HepG2 (cell line): ENCODE measurements around the gene RPS6KA2. TPM values are rescaled to one million over a fixed set of nuclear protein-coding genes. Genes with fewer than 3 reads are reported as not detected.

Experiments
- ATAC-seq: fragments of 200-7000 bp; cut with Tn5 transposase; 3 replicates; pipeline ENCODE4 v1.9.1; 2020; ENCODE audit warnings: mild to moderate bottlenecking, moderate library complexity
- BruUV-seq: library from RNA; stranded (reverse); fragments of 400-500 nt; replicated peaks from 2 replicates; lab custom pipeline; 2021; lab: Mats Ljungman, UMichigan
- CTCF ChIA-PET: fragments of 300-600 bp; formaldehyde crosslinking; extraction: SDS; loops from one replicate; lab custom pipeline; 2021; ENCODE audit warnings: low total read pairs, inconsistent platforms, low intra/inter-chr PET ratio; lab: Yijun Ruan, JAX
- POLR2A ChIA-PET: fragments of 350-600 bp; sonication (Branson Sonifier 250); formaldehyde crosslinking; loops from one replicate; lab custom pipeline; 2020; ENCODE audit warnings: antibody characterized with exemption, inconsistent platforms; lab: Yijun Ruan, JAX
- DNase-seq: peaks from one replicate; pipeline ENCODE4 v3.0.0-alpha.2; 2015; ENCODE audit warnings: low spot score
- FAIRE-seq: peaks from 3 replicates; lab custom pipeline; 2011; peaks lifted over from hg19 to GRCh38; lab: Jason Lieb, UNC
- H2AFZ ChIP-seq: one replicate; pipeline ENCODE4 v1.6.1; 2011; ENCODE audit warnings: low read length, inconsistent platforms
- H3K27ac ChIP-seq: fragments of 300-600 bp; 3 replicates; pipeline ENCODE4 v1.8.0; 2011; ENCODE audit warnings: mixed run types, mild to moderate bottlenecking, mixed read lengths, low read length, inconsistent platforms; ENCODE audit not compliant: insufficient read depth; ENCODE audit errors: extremely low read length
- H3K27me3 ChIP-seq, 2 experiments: fragments of 200-600 bp in 1 of 2; 2 replicates in 1 of 2; 3 replicates in 1 of 2; pipeline versions ENCODE4 v1.6.0 to v1.8.0; 2011; ENCODE audit warnings: low read length in 2 of 2, mild to moderate bottlenecking in 2 of 2, moderate library complexity in 2 of 2, inconsistent platforms in 1 of 2; ENCODE audit not compliant: insufficient read depth in 2 of 2, control insufficient read depth in 1 of 2
- H3K36me3 ChIP-seq, 2 experiments: fragments of 200-600 bp in 1 of 2; replicated peaks in 1 of 2; 2 replicates in 1 of 2; 3 replicates in 1 of 2; pipeline versions ENCODE4 v1.5.1 to v1.8.0; 2011; ENCODE audit warnings: low read length in 2 of 2, inconsistent platforms in 1 of 2; ENCODE audit not compliant: insufficient read depth in 2 of 2, control insufficient read depth in 1 of 2
- H3K4me1 ChIP-seq: 2 replicates; pipeline ENCODE4 v1.5.1; 2012; ENCODE audit warnings: low read length, inconsistent platforms; ENCODE audit not compliant: insufficient read depth
- H3K4me2 ChIP-seq: 2 replicates; pipeline ENCODE4 v1.6.0; 2011; ENCODE audit warnings: low read depth, low read length, inconsistent platforms
- H3K4me3 ChIP-seq, 3 experiments: fragments of 200-600 bp in 1 of 3; sonication (generic), shearing (Covaris generic) in 1 of 3; replicated peaks in 1 of 3; 2 replicates each; pipeline ENCODE4 v1.5.1; 2011 to 2016; ENCODE audit warnings: low read length in 3 of 3, inconsistent platforms in 2 of 3, low read depth in 2 of 3, mild to moderate bottlenecking in 2 of 3, control low read depth in 1 of 3, mixed read lengths in 1 of 3; ENCODE audit not compliant: insufficient read depth in 1 of 3
- H3K79me2 ChIP-seq: one replicate; pipeline ENCODE4 v1.6.1; 2011; ENCODE audit warnings: low read length, inconsistent platforms; ENCODE audit not compliant: insufficient read depth
- H3K9ac ChIP-seq: 2 replicates; pipeline ENCODE4 v1.6.0; 2011; ENCODE audit warnings: mild to moderate bottlenecking, low read depth, low read length, inconsistent platforms; ENCODE audit not compliant: insufficient read depth
- H3K9me3 ChIP-seq: 2 replicates; pipeline ENCODE4 v1.5.1; 2012; ENCODE audit warnings: mild to moderate bottlenecking, low read length
- H4K20me1 ChIP-seq: 2 replicates; pipeline ENCODE4 v1.6.0; 2011; ENCODE audit warnings: inconsistent platforms, mild to moderate bottlenecking, low read length, moderate library complexity; ENCODE audit not compliant: insufficient read depth
- NFE2L1 ChIP-seq: sonication (generic); formaldehyde crosslinking; IDR thresholded peaks from 2 replicates; pipeline ENCODE4 v1.4.0; 2020; ENCODE audit warnings: missing genetic modification reagents, mild to moderate bottlenecking, borderline replicate concordance
- TRIM22 ChIP-seq: fragments of 450-650 bp; IDR thresholded peaks from 2 replicates; pipeline ENCODE4 v1.6.1; 2017
- ZFAT ChIP-seq: sonication (generic); formaldehyde crosslinking; conservative IDR thresholded peaks from 2 replicates; pipeline ENCODE4 v1.8.1; 2023; ENCODE audit warnings: missing genetic modification reagents, inconsistent platforms
- ZNF501 ChIP-seq: sonication (generic); formaldehyde crosslinking; IDR thresholded peaks from 2 replicates; pipeline ENCODE4 v1.5.1; 2020; ENCODE audit warnings: mild to moderate bottlenecking, moderate library complexity, missing genetic modification reagents
- ZNF543 ChIP-seq: sonication (generic); formaldehyde crosslinking; IDR thresholded peaks from 2 replicates; pipeline ENCODE4 v1.4.0; 2020; ENCODE audit warnings: mild to moderate bottlenecking, missing genetic modification reagents
- ZNF710 ChIP-seq: sonication (generic); formaldehyde crosslinking; IDR thresholded peaks from 2 replicates; pipeline ENCODE4 v1.5.0; 2020; ENCODE audit warnings: mild to moderate bottlenecking, missing genetic modification reagents, borderline replicate concordance
- ZNF747 ChIP-seq: sonication (generic); formaldehyde crosslinking; IDR thresholded peaks from 2 replicates; pipeline ENCODE4 v1.8.1; 2023; ENCODE audit warnings: missing genetic modification reagents, mild to moderate bottlenecking, borderline replicate concordance
- ZNF800 ChIP-seq: sonication (generic); formaldehyde crosslinking; IDR thresholded peaks from 2 replicates; pipeline ENCODE4 v1.4.0; 2020; ENCODE audit warnings: missing genetic modification reagents
- WGBS: methylation state at CpG from one replicate; pipeline ENCODE4 v1.1.6; 2017; ENCODE audit warnings: low lambda C conversion rate; 5-methylcytosine and 5-hydroxymethylcytosine counted together
- in situ Hi-C: cut with HindIII; loops from 2 replicates; pipeline ENCODE4 v1.10.0; 2017; ENCODE audit warnings: low pct_unique_long_range_greater_than_20kb; ENCODE audit not compliant: extremely low pct_ligation_motif_present
- intact Hi-C: fragments of 100-400 bp; cut with micrococcal nuclease; formaldehyde crosslinking; loops from one replicate; pipeline ENCODE4 v1.10.0; 2022; ENCODE audit not compliant: unreplicated experiment
- polyA plus RNA-seq, 8 experiments: library from polyadenylated mRNA; depleted of rRNA in 3 of 8; stranded (reverse) in 7 of 8; unstranded in 1 of 8; fragments of >200 nt; fragmentation: Illumina TruSeq in 4 of 8; extraction: Trizol in 4 of 8; gene quantifications; 2 replicates each; pipeline versions ENCODE4 v1.2.1 to v1.2.3, GENCODE V29; 2011 to 2016; ENCODE audit warnings: low read depth in 4 of 8, missing spikeins in 1 of 8, mixed read lengths in 1 of 8; ENCODE audit not compliant: insufficient read depth in 1 of 8
- total RNA-seq, 5 experiments: library from RNA; depleted of rRNA; stranded (reverse); fragments of >200 nt; fragmentation: Illumina TruSeq; extraction: Trizol; gene quantifications; 2 replicates each; pipeline ENCODE4 v1.2.3, GENCODE V29; 2016; ENCODE audit warnings: low read depth in 1 of 5

RPS6KA2 gene
- total and polyA plus RNA-seq, 2 of the 13 experiments (the other 11 are each of a cell fraction or from before 2014, with no cell fraction given), result 0.22 to 0.38 TPM

- BruUV-seq, result no TSS peak
- in situ Hi-C loops (no loop called here), intact Hi-C loops (no loop called here)
- Histone ChIP-seq H3K36me3 (no peaks in the 10 kb centered on the region), H3K4me1 (no peaks in the 10 kb centered on the region), H2AFZ (no peak overlapping the region), H3K4me2 (no peak overlapping the region), H3K27ac (no peak overlapping the region), H3K4me3 (no peak overlapping the region), H3K27me3 (peaks cover 5 to 63% of the 10 kb centered on the region in 2 experiments; a peak in 4 of 5 replicates), H3K79me2 (no peaks in the 10 kb centered on the region), H3K9ac (no peak overlapping the region), H3K9me3 (no peaks in the 10 kb centered on the region), H4K20me1 (no peaks in the 10 kb centered on the region)
- 9% methylated on average over 3 of the region's 3 CpGs for WGBS
- no peak for DNase-seq
- POLR2A ChIA-PET, result no interaction called here
- CTCF ChIA-PET, result no interaction called here
- FAIRE-seq, result no peak
- ATAC-seq, result no peak
- no peak for TF ChIP-seq ZNF543 (CRISPR knock-in tag)
- TF ChIP-seq ZNF800 (CRISPR knock-in tag), result no peak
- no peak for TF ChIP-seq NFE2L1 (CRISPR knock-in tag)
- no peak for TF ChIP-seq ZFAT (CRISPR knock-in tag)
- no peak for TF ChIP-seq ZNF710 (CRISPR knock-in tag)
- TF ChIP-seq TRIM22, result no peak
- TF ChIP-seq ZNF501 (CRISPR knock-in tag), result no peak
- TF ChIP-seq ZNF747, result no peak
Observed at GRCh38 chr6:166650047-166650446, 23.0 kb upstream of the RPS6KA2 start.
